Stimulated activated naive CD4-positive, alpha-beta T cell treated with Interleukin-2 at 50 U/mL for 16 hours (primary cell): ENCODE results near the gene SIPA1L3.

ENCODE experiments used
- DNase-seq: peaks from one replicate; lab custom pipeline; 2025; lab: John Stamatoyannopoulos, UW

Gene SIPA1L3

DNA sequence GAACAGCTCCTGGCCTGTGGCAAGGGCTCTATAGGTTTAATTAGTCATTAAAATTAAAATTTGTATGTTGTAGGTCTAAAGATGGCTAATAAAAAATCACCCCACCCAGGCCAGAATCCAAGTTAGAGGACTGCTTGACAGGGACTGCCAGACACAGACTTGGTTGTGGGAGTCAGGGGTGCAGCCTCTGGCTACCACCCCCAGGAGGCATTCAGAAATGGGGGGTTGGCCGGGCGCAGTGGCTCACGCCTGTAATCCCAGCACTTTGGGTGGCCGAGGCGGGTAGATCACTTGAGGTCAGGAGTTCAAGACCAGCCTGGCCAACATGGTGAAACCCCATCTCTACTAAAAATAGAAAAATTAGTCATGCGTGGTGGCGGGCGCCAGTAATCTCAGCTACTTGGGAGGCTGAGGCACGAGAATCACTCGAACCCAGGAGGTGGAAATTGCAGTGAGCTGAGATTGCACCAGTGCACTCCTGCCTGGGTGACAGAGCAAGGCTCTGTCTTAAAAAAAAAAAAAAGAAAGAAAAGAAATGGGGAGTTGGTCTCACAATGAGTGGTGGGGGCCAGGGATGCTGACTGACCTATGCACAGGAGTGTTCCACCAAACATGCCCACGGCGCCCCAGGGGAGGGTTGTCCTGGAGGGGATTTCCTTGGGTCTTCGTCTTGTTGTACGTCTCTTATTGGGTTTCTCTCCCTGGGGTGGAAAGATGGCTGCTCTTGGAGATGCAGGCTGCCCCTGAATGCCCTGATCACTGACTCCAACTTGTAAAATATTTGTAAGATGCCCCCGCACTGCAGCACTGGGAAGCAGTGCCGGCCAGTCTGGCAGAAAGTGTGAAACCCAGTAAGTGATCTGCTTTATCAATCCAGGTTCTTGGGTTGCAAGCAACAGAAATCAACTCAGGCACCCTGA is 68.8 kb downstream of the SIPA1L3 start:
- no peak for DNase-seq

DNA sequence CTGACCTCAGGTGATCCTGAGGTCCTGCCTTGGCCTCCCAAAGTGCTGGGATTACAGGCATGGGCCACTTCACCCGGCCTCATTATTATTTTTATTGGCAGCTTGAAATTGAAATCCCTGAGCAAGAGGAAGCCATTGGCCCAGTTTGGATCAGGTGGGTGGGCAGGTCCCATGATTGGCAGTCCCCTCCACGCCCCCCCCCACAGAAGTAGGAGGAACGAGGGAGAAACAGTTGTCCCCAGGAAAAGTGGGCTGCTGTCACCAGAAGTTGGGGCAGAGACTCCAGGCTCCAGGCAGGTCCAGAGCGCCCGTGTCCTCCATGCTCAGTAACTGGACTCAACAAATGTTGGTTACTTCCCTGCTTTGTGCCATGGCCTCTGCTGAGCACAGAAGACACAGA is 70.4 kb downstream of the SIPA1L3 start:
- no peak for DNase-seq

DNA sequence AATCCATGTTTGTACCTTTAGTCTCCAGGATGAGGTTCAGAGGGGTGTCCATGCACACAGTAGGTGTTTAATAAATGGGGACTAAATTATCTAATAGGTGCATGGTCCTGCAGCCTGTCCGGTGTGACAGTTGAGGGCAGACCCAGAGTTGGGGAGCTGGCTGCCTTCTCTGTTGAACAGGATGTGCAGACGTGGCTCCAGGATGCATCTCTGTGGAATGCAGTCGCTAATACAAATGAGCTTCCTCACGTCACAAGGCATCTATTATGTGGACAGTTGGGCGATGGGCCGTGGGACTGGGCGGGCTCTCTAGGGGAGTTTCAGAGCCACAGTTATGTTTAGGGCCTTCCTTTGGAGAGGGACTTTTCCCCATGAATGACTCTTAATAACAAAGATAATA is 71.0 kb downstream of the SIPA1L3 start:
- no peak for DNase-seq

DNA sequence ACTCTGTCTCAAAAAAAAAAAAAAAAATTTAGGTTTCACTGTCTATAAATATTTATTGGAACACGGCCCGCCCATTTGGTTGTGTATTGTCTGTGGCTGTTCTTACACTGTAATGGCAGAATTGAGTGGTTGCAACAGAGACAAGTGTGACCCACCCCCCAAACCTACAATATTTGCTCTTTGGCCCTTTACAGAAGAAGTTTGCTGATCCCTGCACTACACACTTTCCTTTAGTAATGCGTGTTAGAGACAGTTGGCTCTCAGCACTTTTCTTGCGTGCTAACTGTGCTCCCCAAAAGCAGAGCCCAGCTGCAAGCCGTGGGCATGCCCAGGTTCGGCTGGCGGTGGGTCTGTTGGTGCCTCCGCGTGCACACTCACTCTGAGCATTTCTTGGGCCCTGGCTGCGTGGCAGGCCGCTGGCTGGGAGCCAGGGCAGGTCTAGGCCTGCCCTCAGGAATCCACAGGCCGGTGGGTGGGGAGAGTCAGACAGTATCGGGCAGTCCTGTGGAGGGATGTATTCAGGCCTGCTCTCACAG is 72.6 kb downstream of the SIPA1L3 start:
- no peak for DNase-seq

DNA sequence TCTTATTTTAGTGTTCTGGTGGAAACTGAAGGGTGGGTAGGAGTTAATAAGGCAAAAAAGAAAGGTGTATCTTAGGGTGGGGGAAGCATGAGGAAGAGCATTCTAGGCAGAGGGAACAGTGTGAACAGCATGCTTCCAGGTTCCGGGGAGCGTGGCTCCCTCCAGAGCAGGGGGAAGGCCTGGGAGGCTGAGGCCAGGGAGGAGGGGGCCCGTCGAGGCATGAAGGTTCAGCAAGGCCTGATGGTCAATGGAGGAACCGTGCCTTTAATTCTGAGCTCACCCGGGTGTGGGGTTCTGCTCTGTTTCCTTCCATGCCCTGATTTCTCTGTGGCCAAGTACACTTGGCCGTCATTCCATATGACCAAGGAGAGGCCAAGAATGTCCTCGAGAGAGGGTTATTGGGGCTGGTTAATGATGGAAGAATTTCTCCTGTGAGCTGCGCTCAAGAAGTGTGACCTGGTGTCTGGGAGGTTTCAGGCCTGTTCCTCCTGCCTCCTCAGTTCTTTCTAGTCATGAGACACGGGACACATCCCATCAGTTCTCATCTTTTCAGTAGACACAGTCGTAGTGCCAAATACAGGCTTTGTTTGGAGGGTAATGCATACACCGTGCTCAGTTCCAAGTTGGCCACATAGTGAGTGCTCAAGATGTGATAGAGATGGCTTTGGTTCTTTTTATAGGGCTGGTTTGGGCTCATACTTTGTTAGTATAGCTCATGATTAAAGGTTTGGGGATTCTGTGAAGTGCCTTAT is 73.6 kb downstream of the SIPA1L3 start:
- DNase-seq, result no peak

DNA sequence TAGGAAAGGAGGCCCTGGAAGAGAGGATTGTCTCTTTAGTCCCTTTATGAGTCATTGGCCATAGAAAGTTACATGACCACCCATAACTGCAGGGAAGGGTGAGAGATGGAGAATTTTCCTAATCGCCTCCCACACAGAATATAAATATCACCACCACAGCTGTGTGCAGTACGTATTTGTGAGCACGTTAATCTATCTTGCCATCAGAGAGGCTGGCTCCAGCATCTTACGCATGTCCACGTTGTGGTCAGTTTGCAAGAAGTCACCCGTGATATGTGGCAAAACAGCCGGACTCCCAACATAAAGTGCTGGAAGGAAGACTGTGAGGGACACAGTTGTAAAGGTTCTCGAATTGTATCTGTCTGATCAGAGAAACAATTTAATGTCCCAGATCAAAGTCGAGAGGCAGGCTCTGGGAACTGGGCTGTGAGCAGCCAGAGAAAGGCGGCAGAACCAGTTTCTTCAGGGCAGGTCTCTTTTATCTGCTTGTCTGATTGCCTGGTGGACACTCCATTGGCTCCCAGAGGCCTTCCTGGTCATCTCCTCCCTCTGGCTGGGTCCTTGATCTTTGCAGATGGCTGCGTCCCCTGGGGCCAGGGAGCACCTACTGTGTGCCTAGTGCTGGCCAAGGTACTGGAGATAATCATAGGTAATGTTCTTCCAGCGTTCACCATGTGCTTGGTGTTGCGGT is 74.9 kb downstream of the SIPA1L3 start:
- no peak for DNase-seq

DNA sequence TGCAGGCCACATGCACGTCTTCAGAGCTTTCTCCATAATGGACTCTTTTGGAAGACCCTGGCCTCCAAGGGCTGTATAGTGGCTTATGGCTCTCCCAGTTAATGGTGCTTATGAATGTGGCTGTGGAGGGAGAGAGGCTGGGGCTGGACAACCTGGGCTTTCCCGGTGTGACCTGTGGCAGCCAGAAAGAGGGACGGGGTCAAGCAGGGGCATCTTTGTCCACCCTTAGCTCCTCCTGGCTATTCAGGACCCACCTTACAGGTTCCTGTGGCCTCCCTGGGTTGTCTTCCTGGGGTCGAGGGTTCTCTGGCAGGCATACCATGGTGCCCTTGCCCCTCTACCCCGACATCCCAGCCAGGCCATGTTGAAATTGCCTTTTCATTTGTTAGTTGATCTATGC is 75.6 kb downstream of the SIPA1L3 start:
- DNase-seq, result no peak

DNA sequence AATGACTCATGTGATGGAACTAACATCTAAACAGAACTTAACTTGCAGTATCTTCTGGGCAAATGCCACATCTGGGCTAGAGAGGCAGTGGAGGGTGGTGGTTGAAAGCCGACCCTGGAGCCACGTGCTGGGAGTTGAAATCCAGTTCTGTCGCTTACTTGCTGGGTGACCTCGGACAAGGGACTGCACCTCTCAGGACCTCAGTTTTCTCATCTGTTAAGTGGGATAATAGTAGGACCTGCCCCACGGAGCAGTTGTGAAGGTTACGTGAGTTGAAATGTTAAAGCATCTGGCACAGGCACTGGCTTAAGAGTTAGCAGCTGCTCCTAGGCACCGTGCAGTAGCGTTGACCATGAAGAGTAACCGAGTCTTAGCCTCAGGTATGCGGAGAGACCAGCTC is 76.1 kb downstream of the SIPA1L3 start:
- no peak for DNase-seq

DNA sequence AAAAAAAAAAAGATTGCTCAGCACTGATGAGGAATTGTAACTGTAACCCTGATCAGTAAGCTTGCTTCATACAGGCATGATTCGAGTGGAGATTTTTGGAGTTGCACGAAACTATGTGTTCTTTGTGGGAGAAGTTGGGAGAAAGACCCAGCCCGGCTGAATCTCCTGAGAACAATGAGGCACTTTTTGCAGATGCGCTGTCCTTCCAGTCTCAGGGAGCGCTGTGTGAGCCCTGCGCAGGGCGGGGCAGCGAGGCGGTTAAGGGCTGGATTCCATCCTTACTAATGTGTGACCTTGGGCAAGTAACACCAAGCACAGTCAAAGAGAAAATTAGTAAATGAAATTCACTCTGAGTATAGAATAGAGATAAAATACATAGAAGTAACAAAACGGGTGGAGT is 76.9 kb downstream of the SIPA1L3 start:
- DNase-seq, result no peak

DNA sequence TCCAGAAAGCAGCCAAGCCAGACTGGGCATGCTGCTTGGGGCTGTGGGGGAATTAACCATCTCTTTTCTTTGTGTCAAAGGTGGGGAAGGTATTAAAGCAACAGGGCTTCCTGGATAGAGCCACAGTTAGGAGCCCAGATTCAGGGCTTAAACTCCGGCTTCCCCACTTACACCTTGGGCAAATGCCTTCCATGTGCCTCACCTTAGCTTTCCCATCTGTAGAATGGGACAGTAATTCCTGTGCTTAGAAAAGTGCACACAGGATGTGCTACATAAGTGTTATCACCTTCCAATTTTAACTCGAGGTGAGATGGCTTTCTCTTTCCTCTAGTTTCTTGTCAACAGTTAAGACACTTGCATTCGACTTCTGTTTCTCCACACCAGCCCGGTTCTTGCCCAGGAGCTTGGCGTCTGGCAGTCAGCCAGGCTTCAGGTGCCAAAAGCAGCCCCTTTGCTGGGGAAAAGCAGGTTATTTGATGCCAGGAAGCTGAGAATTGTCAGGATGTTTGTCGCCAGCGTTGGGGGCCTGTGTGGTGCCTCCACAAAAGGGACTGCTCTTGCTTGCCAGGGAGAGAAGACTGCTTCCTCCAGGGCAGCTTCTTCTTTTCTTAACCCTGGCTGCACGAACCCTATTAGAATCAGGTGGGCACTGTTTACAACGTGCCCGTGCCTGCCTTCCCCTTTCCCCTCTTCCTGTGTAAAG is 79.2 kb downstream of the SIPA1L3 start:
- no peak for DNase-seq

DNA sequence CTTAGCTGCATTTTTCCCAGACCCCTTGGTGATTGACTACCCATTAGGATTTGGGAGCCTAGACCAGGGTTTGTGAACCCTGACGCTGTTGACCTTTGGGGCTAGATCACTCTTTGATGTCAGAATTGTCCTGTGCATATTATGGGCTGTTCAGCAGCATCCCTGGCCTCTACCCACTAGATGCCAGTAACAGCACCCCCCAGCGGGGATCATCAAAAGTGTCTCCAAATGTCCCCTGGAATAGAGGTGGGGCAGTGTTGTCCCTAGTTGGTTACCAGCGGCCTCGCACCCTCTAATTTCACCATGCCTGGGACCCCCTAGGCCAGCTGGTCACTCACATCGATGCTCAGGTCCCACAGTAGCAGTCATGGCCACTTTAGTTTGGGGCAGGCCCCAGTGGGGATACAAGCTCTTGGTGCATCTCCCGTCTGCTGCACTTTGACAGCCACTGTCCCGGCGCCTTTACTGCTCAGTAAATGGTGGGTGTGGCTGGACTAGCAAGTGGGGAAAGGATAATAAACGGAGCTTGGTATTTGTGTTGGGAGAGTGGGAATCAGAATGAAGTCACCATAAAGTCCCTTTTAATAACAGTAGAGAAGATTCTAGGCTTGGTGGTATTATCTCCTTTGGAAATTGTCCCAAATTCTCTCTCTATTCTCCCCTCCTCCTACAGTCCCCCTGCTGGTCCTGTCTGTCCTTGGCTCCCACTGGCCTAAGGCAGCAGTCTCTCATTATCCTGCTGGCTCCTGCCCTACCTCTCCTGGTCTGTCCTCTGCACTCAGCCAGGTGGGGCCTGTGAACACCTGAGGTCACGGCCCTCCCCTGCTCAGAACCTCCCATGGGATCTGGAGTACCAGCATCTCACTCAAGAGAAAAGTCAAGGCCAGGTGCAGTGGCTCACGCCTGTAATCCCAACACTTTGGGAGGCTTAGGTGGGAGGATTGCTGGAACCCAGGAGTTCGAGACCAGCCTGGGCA is 80.6 kb downstream of the SIPA1L3 start:
- no peak for DNase-seq

DNA sequence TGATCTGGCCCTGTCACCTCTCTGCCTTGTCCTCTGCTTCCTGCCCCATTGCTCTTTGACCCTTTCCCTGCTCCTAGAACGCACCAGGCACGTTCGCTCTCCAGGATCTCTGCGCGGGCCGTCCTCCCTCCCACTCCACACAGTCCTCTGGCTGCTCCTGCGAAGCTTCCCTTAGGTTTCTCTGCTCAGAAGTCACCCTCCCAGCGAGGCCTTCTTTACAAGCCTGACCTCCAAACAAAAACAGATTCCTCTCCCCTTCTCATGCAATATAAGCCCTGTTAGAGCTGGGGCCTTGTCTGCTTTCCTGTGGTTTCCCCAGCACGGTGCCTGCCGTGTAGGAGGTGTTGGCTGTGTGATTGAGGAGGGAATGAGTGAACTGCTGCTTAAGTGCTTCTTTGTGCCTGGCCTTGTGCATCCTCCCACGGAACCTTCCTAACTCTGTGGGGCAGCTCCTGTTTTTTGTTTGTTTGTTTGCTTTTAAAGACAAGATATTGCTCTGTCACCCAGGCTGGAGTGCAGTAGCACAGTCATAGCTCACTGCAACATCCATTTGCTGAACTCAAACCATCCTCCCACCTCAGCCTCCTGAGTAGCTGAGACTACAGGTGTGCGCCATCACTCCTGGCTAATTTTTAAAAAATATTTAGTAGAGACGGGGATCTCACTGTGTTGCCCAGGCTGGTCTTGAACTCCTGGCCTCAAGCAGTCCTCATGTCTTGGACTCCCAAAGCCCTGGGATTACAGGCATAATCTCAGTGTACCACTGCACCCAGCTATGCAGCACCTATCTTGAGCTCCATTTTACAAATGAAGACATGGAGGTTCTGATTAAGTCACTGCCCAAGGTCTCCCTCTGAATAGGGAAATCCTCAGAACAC is 82.0 kb downstream of the SIPA1L3 start:
- DNase-seq, result no peak

DNA sequence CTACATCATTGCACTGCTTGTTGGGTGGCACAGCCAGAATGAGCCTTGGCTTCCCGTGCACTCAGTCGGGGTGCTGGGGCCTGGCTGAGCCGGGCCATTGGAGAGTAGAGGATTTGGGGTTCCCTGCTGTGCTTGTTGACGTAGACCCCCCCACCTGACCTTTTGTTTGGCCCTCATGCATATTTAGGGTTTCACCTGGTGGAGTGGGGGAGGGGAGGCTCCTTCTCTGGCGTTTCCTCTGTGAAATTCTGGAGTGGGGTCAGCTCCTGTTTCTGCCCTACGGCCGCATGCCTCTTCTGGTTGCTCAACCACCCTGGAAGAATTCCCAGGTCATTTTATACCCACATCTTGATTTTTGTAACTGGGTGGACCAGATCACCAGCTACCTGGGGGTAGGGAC is 82.8 kb downstream of the SIPA1L3 start:
- no peak for DNase-seq

DNA sequence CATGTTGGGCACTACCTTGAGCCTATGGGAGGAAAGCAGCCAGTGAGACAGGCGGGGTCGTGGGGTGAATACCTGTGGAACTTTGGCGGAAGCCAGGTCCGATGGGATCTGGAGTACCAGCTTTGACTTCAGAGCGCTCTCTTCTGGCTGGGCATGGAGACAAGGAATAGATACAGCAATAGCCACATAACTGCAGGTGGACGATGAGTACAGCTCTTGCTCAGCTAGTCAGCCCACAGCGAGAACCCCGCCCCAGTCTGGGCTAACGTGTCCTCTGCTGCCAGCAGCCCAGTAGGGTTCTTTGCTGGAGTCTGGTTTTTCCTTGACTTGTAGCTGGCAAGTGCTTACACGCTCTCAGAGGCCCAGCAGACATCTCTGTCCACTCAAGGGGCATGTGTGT is 83.4 kb downstream of the SIPA1L3 start:
- no peak for DNase-seq

DNA sequence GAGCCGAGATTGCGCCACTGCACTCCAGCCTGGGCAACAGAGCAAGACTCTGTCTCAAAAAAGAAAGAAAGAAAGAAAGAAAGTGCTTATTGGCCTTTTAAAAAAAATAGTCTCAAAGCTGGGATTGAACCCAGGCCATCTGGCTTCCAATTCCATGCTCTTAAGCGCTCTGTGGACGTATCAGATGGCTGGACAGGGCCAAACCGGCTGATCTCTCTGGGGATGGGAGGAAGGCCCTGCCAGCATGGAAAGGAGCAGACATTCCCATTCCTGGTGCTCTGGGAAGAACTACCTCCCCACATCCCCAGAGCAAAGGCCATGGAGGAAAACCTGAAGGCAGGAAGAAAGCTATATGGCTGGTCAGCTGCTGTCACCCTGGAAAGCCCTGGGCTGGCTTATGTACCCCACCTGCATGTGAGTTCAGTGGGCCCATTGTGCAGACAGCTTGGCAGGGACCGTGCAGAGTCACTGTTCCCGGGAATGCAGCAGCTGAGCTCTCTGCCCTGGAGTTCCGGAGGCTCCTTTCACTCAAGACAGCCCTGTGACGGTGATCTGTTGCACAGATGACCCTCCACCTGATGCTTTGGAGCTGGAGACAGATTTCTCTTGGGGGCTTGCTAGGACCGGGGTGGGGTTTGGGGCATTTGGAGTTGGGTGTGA is 84.3 kb downstream of the SIPA1L3 start:
- DNase-seq, result no peak

DNA sequence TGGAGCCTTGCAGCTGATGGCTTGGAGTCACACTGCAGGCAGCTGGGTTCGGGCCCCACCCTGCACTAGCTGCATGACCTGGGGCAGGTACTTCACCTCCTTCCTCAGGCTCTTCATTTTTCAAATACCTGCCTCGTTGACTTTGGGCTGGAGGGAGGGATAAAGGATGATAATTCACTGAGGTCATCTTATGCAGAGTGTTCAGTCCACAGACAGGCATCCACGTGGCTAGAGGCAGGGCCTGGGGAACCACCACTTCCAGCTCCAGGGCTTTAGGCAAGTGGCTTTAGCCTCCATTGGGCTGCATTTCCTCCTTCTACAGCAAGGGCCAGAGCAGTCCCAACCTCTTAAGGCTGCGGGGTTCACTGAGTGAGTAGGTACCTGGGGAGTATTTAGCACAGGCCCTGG is 84.8 kb downstream of the SIPA1L3 start:
- no peak for DNase-seq

DNA sequence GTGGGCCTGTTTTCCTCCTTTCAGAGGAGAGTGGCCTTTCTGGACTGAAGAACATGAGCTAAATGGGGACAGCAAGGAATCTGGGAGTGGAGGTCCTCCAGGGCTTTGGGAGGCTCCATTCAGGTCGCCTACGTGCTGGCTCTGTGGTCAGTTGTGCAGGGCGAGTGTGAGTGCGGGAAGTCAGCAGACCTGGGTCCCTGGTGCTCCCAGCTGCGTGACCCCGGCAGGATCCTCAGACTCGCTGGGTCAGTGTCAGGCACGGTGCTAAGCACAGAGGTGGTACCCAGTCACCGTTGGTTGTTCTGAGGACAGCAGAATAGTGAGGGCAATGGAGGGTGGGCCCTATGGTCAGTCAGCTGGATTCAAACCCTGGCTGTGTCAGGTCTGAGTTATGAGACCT is 85.8 kb downstream of the SIPA1L3 start:
- DNase-seq, result no peak

DNA sequence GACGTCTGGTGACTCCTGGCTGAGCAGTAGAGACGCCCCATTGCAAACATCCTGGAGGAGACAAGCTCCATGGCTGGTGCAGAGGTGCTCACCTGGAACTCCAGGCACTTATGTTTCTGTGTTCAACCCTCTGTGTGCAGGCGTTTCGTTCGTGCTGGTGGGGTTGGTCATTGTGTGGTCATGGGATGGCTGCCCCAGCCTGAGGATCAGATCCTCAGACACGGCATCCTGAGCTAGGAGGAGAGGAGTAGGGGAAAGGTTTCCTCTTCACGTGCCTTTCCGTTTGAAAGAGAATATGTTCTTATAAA is 87.8 kb downstream of the SIPA1L3 start:
- no peak for DNase-seq

DNA sequence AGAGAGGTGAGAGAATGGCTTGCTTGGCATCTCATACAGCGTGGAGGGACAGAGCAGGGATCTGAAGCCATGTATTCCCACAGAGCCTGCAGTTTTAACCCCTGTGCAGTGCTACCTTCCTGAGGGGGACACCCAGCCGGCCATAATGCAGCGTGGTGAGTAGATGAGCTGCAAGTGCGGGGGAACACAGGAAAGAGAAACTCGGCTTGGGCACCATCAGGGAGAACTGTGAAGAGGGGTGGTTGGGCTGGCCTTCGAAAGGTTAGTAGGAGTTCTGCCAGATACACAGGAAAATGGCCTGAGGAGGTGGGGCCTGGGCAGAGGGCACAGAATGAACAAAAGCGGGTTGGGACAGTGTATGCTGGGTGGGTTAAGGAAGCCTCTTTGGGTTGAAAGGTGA is 88.3 kb downstream of the SIPA1L3 start:
- DNase-seq, result no peak
